Measurements from ENCODE around the gene PHF3.

The PHF3 gene

GRCh38 chr6:63661769-63662168 lies 26.2 kb downstream of the PHF3 start:
- no peak for TF ChIP-seq SIN3A (IDR thresholded peaks at IDR 0.05; ENCODE audit: borderline replicate concordance, insufficient read depth, low read length)
- TF ChIP-seq FOXP2 (optimal IDR thresholded peaks at IDR 0.05; ENCODE audit: borderline replicate concordance, extremely low read depth, extremely low read length, insufficient read depth) = no peak
- TF ChIP-seq REST (IDR thresholded peaks at IDR 0.05; ENCODE audit: insufficient read depth in 1 of 2, low read depth in 2 of 2, low read length in 2 of 2) = no peak
- TF ChIP-seq TAF1 (IDR thresholded peaks at IDR 0.05; ENCODE audit: borderline replicate concordance, insufficient read depth, low read length) = no peak
- no peak for TF ChIP-seq POLR2AphosphoS5 (IDR thresholded peaks at IDR 0.05; ENCODE audit: low read depth, low read length)

- TF ChIP-seq POLR2AphosphoS5 (IDR thresholded peaks at IDR 0.05; ENCODE audit: low read depth, low read length) (no peak), FOXP2 (optimal IDR thresholded peaks at IDR 0.05; ENCODE audit: borderline replicate concordance, extremely low read depth, extremely low read length, insufficient read depth) (no peak), SIN3A (IDR thresholded peaks at IDR 0.05; ENCODE audit: borderline replicate concordance, insufficient read depth, low read length) (no peak), REST (IDR thresholded peaks at IDR 0.05; ENCODE audit: insufficient read depth in 1 of 2, low read depth in 2 of 2, low read length in 2 of 2) (no peak), TAF1 (IDR thresholded peaks at IDR 0.05; ENCODE audit: borderline replicate concordance, insufficient read depth, low read length) (no peak)
These were observed 27.7 kb downstream of the PHF3 start for GRCh38 chr6:63663147-63663955.

GRCh38 chr6:63663956-63664281 lies 28.3 kb downstream of the PHF3 start:
- TF ChIP-seq POLR2AphosphoS5 (IDR thresholded peaks at IDR 0.05; ENCODE audit: low read depth, low read length) (no peak), REST (IDR thresholded peaks at IDR 0.05; ENCODE audit: insufficient read depth in 1 of 2, low read depth in 2 of 2, low read length in 2 of 2) (no peak), TAF1 (IDR thresholded peaks at IDR 0.05; ENCODE audit: borderline replicate concordance, insufficient read depth, low read length) (no peak), SIN3A (IDR thresholded peaks at IDR 0.05; ENCODE audit: borderline replicate concordance, insufficient read depth, low read length) (no peak), FOXP2 (optimal IDR thresholded peaks at IDR 0.05; ENCODE audit: borderline replicate concordance, extremely low read depth, extremely low read length, insufficient read depth) (no peak)

- TF ChIP-seq SIN3A (IDR thresholded peaks at IDR 0.05; ENCODE audit: borderline replicate concordance, insufficient read depth, low read length) (no peak), FOXP2 (optimal IDR thresholded peaks at IDR 0.05; ENCODE audit: borderline replicate concordance, extremely low read depth, extremely low read length, insufficient read depth) (no peak), POLR2AphosphoS5 (IDR thresholded peaks at IDR 0.05; ENCODE audit: low read depth, low read length) (no peak), TAF1 (IDR thresholded peaks at IDR 0.05; ENCODE audit: borderline replicate concordance, insufficient read depth, low read length) (no peak), REST (IDR thresholded peaks at IDR 0.05; ENCODE audit: insufficient read depth in 1 of 2, low read depth in 2 of 2, low read length in 2 of 2) (no peak)
These were observed 35.6 kb downstream of the PHF3 start for GRCh38 chr6:63671098-63671754.
